ENCODE measurements around the gene LPA. TPM values are rescaled to one million over a fixed set of nuclear protein-coding genes. Genes with fewer than 3 reads are reported as not detected.
A peak's percentile ranks its signal among the peaks of the same experiment; 100 is the strongest.

LPA gene
- total and polyA plus RNA-seq, 10 donors: not detected

- DNase-seq: no peak
- WGBS, 5 donors: 65 to 81% (median 71%) methylated on average over 2 of the region's 2 CpGs
- no peak overlapping the region for H3K27ac ChIP-seq
- peaks cover 0 to 16% (median 0%) of the 10 kb centered on the region in 7 donors for H3K27me3 ChIP-seq (replicated peaks in 1 of 7)
- no peaks in the 10 kb centered on the region for H3K4me1 ChIP-seq
- TF ChIP-seq POLR2AphosphoS5 (IDR thresholded peaks at IDR 0.05) (no peak), CTCF (IDR thresholded peaks at IDR 0.05 in 8 of 11, conservative IDR thresholded peaks at IDR 0.05 in 3 of 11) (no peak), POLR2A (IDR thresholded peaks at IDR 0.05) (no peak)
- peaks cover 0 to 17% (median 8%) of the 10 kb centered on the region in 8 donors for H3K9me3 ChIP-seq
- no peaks in the 10 kb centered on the region for H3K36me3 ChIP-seq
- intact Hi-C loops (cut with DNase I; ENCODE audit: low total_unique reads): no loop called here
- no peak overlapping the region for H3K4me3 ChIP-seq
Measured at GRCh38 chr6:160668589-160668988, 4.5 kb upstream of the LPA start.

- Histone ChIP-seq H3K9me3 (peaks cover 0 to 11% (median 4%) of the 10 kb centered on the region in 8 donors), H3K36me3 (no peaks in the 10 kb centered on the region), H3K27me3 (replicated peaks in 1 of 7) (peaks cover 0 to 16% (median 0%) of the 10 kb centered on the region in 7 donors), H3K4me3 (no peak overlapping the region), H3K27ac (no peak overlapping the region), H3K4me1 (no peaks in the 10 kb centered on the region)
- intact Hi-C loops (cut with DNase I; ENCODE audit: low total_unique reads): no loop called here
- 26 to 30% (median 27%) methylated on average over 9 of the region's 9 CpGs for WGBS, 5 donors
- TF ChIP-seq CTCF (IDR thresholded peaks at IDR 0.05 in 8 of 11, conservative IDR thresholded peaks at IDR 0.05 in 3 of 11) (peak in 2 of 11 experiments; percentile 25 to 34), POLR2A (IDR thresholded peaks at IDR 0.05) (no peak)
- DNase-seq: no peak
Measured at GRCh38 chr6:160667639-160668481, 3.8 kb upstream of the LPA start.

GRCh38 chr6:160662842-160663241, 1.2 kb downstream of the LPA start:
- Histone ChIP-seq H3K27me3 (replicated peaks in 1 of 7) (peaks cover 0 to 24% (median 0%) of the 10 kb centered on the region in 7 donors), H3K4me3 (no peak overlapping the region), H3K27ac (no peak overlapping the region), H3K9me3 (peaks cover 0 to 7% (median under 1%) of the 10 kb centered on the region in 8 donors), H3K4me1 (no peaks in the 10 kb centered on the region), H3K36me3 (no peaks in the 10 kb centered on the region)
- WGBS, 5 donors: 57 to 79% (median 71%) methylated on average over 2 of the region's 2 CpGs
- TF ChIP-seq POLR2AphosphoS5 (IDR thresholded peaks at IDR 0.05) (no peak), CTCF (IDR thresholded peaks at IDR 0.05 in 8 of 11, conservative IDR thresholded peaks at IDR 0.05 in 3 of 11) (no peak), POLR2A (IDR thresholded peaks at IDR 0.05) (no peak)
- intact Hi-C loops (cut with DNase I; ENCODE audit: low total_unique reads): no loop called here
- no peak for DNase-seq

- no peak overlapping the region for H3K4me3 ChIP-seq
- H3K9me3 ChIP-seq: peaks cover 0 to 11% (median 5%) of the 10 kb centered on the region in 8 donors
- no peaks in the 10 kb centered on the region for H3K4me1 ChIP-seq
- no peaks in the 10 kb centered on the region for H3K36me3 ChIP-seq
- TF ChIP-seq POLR2AphosphoS5 (IDR thresholded peaks at IDR 0.05) (no peak), POLR2A (IDR thresholded peaks at IDR 0.05) (no peak), CTCF (IDR thresholded peaks at IDR 0.05 in 8 of 11, conservative IDR thresholded peaks at IDR 0.05 in 3 of 11) (no peak)
- peaks cover 0 to 24% (median 0%) of the 10 kb centered on the region in 7 donors for H3K27me3 ChIP-seq (replicated peaks in 1 of 7)
- no peak for DNase-seq
- H3K27ac ChIP-seq: no peak overlapping the region
- 32 to 55% (median 38%) methylated on average over 3 of the region's 3 CpGs for WGBS, 5 donors
- intact Hi-C loops (cut with DNase I; ENCODE audit: low total_unique reads): no loop called here
Measured at GRCh38 chr6:160662429-160662828, 1.6 kb downstream of the LPA start.
